HFFc6 (cell line): ENCODE measurements around the gene LRRC8C. TPM values are rescaled to one million over a fixed set of nuclear protein-coding genes. Genes with fewer than 3 reads are reported as not detected.

Experiments used
- DNase-seq: peaks from one replicate; pipeline ENCODE4 v3.0.0-alpha.2; 2018
- H3K27ac Mint-ChIP-seq: 2 replicates; pipeline ENCODE4 v1.8.0; 2020; ENCODE audit warnings: mild to moderate bottlenecking, mixed read lengths
- H3K27me3 Mint-ChIP-seq: 2 replicates; pipeline ENCODE4 v1.8.0; 2021; ENCODE audit warnings: mild to moderate bottlenecking, moderate library complexity, mixed read lengths; ENCODE audit not compliant: insufficient read depth
- H3K36me3 Mint-ChIP-seq: 2 replicates; pipeline ENCODE4 v1.8.0; 2021; ENCODE audit warnings: low read depth, mixed read lengths
- H3K4me1 Mint-ChIP-seq: 2 replicates; pipeline ENCODE4 v1.8.0; 2020; ENCODE audit warnings: low read depth, mixed read lengths
- H3K4me3 Mint-ChIP-seq: 2 replicates; pipeline ENCODE4 v1.8.0; 2020; ENCODE audit warnings: mild to moderate bottlenecking, moderate library complexity, mixed read lengths
- H3K9me3 Mint-ChIP-seq: 2 replicates; pipeline ENCODE4 v1.8.0; 2020; ENCODE audit warnings: mild to moderate bottlenecking, mixed read lengths
- total RNA-seq, 6 experiments: library from RNA; stranded (reverse); fragmentation: NEBNext Ultra II Directional; extraction: Animal tissue kit (Norgen Biotek cat#: 25700); gene quantifications; 2 replicates in 1 of 6; 3 replicates in 5 of 6; pipeline ENCODE4 v1.2.3, GENCODE V29; 2021
- TF ChIP-seq, protein P1 (sequence below): fragments of 200-600 bp; sonication (generic); IDR thresholded peaks from 2 replicates; pipeline ENCODE4 v1.5.0; 2021; ENCODE audit warnings: antibody characterized with exemption, mild to moderate bottlenecking

The LRRC8C gene
- total RNA-seq, 6 experiments from 2014 or later, result 5.0 to 13.7 (median 10.9) TPM

DNA sequence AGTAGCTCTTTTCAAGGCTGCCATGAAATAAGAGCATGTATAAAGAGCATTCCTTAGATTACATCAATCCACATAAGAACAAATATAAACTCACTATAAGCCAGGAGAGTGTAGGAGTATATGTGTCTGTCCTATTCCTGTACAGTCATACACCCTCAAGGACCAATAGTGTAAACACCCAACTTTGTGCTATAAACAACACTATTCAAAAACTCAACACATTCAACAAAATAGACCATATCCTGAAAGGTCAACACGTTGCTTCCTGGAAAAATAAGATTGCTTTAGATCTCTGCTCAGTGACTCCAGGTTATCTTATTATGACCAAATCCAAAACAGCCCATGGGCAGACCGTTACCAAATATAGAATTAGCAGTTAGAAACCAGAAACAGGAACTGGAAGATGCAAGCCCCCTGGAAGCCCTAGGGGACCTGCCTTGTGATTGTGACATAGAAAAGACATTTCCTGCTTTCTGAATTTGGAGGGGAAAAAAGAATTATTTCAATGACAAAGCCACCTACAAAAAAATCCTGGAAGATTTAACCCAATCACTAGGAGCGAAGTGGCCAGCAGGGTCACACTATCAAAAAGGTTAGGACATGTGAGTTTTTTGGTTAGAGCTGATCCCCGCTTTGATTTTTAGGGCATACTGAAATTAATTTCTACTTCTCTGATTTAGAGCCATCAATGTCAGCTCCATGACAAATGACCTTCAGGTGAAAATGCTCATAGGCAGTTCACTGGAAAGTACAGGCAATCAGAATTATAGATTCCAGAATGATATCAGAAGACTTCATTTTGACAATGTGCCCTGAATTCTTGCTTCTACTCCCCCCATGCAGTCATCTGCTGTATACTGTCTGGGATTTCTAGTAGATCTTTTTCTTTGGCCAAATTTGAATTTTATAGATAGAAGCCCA lies 59.9 kb downstream of the LRRC8C start:
- H3K27me3 Mint-ChIP-seq, result no peaks in the 10 kb centered on the region
- TF ChIP-seq, protein P1, sequence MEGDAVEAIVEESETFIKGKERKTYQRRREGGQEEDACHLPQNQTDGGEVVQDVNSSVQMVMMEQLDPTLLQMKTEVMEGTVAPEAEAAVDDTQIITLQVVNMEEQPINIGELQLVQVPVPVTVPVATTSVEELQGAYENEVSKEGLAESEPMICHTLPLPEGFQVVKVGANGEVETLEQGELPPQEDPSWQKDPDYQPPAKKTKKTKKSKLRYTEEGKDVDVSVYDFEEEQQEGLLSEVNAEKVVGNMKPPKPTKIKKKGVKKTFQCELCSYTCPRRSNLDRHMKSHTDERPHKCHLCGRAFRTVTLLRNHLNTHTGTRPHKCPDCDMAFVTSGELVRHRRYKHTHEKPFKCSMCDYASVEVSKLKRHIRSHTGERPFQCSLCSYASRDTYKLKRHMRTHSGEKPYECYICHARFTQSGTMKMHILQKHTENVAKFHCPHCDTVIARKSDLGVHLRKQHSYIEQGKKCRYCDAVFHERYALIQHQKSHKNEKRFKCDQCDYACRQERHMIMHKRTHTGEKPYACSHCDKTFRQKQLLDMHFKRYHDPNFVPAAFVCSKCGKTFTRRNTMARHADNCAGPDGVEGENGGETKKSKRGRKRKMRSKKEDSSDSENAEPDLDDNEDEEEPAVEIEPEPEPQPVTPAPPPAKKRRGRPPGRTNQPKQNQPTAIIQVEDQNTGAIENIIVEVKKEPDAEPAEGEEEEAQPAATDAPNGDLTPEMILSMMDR, result no peak
- no peaks in the 10 kb centered on the region for H3K9me3 Mint-ChIP-seq
- H3K4me3 Mint-ChIP-seq, result no peak overlapping the region
- DNase-seq, result peak; percentile 20
- peaks cover 21% of the 10 kb centered on the region for H3K4me1 Mint-ChIP-seq
- peaks cover 4% of the 10 kb centered on the region for H3K36me3 Mint-ChIP-seq
- H3K27ac Mint-ChIP-seq, result peak overlapping the region; percentile 2; the same call in 1 of the 2 replicates

DNA sequence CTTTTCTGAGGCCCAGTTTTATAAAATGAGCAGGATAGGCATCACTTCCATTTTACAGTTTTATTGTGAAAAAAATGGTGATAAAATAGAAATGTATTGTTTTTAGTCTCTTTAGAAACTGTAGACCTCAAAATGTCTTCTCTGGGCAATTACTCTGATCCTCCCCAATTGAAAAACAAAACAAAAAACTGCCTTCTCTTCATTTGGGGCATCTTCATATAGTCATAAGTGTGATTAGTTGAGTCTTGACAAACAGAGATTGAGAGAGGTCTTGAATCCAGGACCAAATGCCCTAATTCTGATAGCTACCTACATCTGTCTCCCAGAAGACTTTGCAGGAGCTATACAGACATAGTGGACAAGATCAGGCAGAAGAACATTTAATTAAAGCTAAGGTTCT lies 62.9 kb downstream of the LRRC8C start:
- Mint-ChIP-seq H3K27me3 (peaks cover under 1% of the 10 kb centered on the region; the same call in 1 of the 2 replicates), H3K4me1 (peaks cover 33% of the 10 kb centered on the region), H3K36me3 (no peaks in the 10 kb centered on the region), H3K4me3 (no peak overlapping the region), H3K27ac (no peak overlapping the region), H3K9me3 (no peaks in the 10 kb centered on the region)
- TF ChIP-seq, protein P1, result no peak
- DNase-seq, result no peak

DNA sequence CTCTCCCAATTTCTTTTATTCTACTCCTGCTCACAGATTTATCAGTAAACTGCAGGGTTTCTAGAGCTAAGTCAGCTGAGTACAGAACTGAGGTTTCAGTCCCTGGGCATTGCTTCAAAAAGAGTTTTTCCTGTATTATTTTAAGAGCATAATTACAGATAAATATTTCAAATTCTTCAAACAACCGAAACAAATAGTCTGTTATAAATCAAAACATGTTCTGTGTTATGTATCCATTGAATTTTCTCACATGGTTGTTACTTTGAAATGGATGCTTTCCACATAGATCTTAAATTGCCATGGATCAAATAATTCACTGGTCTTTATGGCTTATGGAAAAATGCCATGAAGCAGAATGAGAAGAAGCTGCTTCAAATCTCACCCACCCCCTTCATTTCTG lies 64.5 kb downstream of the LRRC8C start:
- H3K36me3 Mint-ChIP-seq, result peaks cover 4% of the 10 kb centered on the region; the same call in 1 of the 2 replicates
- H3K9me3 Mint-ChIP-seq, result no peaks in the 10 kb centered on the region
- no peak overlapping the region for H3K4me3 Mint-ChIP-seq
- H3K27me3 Mint-ChIP-seq, result peaks cover 2% of the 10 kb centered on the region; the same call in 1 of the 2 replicates
- H3K4me1 Mint-ChIP-seq, result peaks cover 28% of the 10 kb centered on the region
- DNase-seq, result no peak
- TF ChIP-seq, protein P1, result no peak
- H3K27ac Mint-ChIP-seq, result no peak overlapping the region

DNA sequence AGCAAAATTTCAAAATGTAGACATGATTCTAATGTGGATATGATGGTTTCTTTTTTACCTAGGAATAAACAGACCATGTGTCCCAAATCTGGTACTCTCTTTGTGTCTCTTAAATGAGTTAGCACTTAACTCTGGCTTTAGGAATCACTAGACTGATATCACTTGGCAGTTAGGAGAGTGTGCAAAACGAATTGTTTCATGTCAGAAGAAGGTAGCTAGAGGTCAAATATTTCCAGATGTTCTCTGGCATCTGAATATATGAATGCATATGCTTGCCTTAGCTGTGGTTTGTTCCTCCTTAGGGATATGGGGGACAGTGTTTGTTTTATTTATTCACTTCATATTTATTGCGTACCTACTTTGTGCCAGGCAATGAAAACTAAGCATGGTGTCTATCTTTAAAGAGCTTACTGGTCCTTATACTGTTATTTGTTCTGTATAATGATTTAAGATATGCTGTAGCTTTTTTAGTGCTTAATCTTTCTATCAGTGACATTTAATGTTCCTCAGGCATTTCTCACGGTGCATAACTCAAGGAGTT lies 65.2 kb downstream of the LRRC8C start:
- Mint-ChIP-seq H3K27me3 (peaks cover 2% of the 10 kb centered on the region; the same call in 1 of the 2 replicates), H3K36me3 (peaks cover 4% of the 10 kb centered on the region; the same call in 1 of the 2 replicates), H3K27ac (no peak overlapping the region), H3K4me3 (no peak overlapping the region), H3K9me3 (no peaks in the 10 kb centered on the region), H3K4me1 (peaks cover 22% of the 10 kb centered on the region)
- TF ChIP-seq, protein P1, result no peak
- DNase-seq, result no peak

DNA sequence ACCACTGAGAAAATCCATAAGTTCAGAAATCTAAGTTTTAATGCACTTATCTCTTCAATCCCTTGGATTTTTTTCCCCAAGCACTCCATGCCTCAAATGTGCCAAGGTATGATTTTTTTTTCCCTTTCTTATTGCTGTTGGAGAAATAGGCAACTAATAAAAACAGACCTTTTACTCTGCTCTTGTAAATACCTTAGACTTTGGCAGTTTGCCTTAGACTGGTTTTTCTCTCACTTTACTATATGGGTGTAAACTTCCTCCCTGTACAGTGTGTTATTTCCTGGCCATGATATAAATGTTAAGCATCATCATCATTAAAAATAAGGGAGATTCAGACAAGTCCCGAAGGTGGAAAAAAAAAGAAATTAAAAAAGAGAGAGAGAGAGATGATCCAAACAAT lies 65.7 kb downstream of the LRRC8C start:
- Mint-ChIP-seq H3K4me1 (peaks cover 22% of the 10 kb centered on the region), H3K9me3 (no peaks in the 10 kb centered on the region), H3K36me3 (peaks cover 4% of the 10 kb centered on the region; the same call in 1 of the 2 replicates), H3K4me3 (no peak overlapping the region), H3K27ac (no peak overlapping the region), H3K27me3 (peaks cover 2% of the 10 kb centered on the region; the same call in 1 of the 2 replicates)
- no peak for DNase-seq
- TF ChIP-seq, protein P1, result no peak
